Heart left ventricle (tissue), 13 donors: ENCODE data around the gene CDH13.

Experiments used
- CTCF ChIP-seq, 12 donors: fragments of 200-600 bp; sonication (generic) in 4 of 12; IDR thresholded peaks; one replicate each; pipeline versions ENCODE4 v1.5.0 to v1.8.0; 2018 to 2022; ENCODE audit warnings: antibody characterized with exemption in 12 of 12, mild to moderate bottlenecking in 5 of 12
- POLR2A ChIP-seq, 2 donors: fragments of 450-650 bp; IDR thresholded peaks; one replicate each; pipeline ENCODE4 v1.6.1; 2017; ENCODE audit warnings: antibody characterized with exemption in 2 of 2, mild to moderate bottlenecking in 2 of 2, moderate library complexity in 2 of 2
- donor health status: ischemic (EF 13 %, LVEDD 7.1; RV severe dilation, severe dysfunction).
- donor health status: DM: no; HTN: yes; CAD: no.
- donor health status: DM: no; HTN: no; CAD: no.
- donor health status: ischemic (EF 25% LVEDD 6.9; RV normal size, moderate dysfunction).
- donor health status: ischemic (EF 25% LVEDD 5.7; RV mildly dilated, moderate dysfunction).
- donor health status: ischemic (EF 35%, LVEDD 5.7; RV mildly dilated, moderate dysfunction).
- donor health status: nonischemic (EF 11% LVEDD 7.7; RV severe dilation, severe dysfunction).
- donor health status: DM: yes; HTN: yes; CAD: no.
- donor health status: PGD.
- donor health status: ischemic (EF 29% LVEDD 5.4; RV normal size, mild dysfunction).
- donor health status: nonischemic (EF 23%, LVEDD 6.1; RV moderate dilation, normal function).

- TF ChIP-seq CTCF (IDR thresholded peaks at IDR 0.05) (no peak), POLR2A (IDR thresholded peaks at IDR 0.05) (no peak)
Observed at GRCh38 chr16:82685526-82685925, 58.8 kb downstream of the CDH13 start.
